NCI-H524 (cell line): ENCODE results near the gene LIMS2.

ENCODE experiments used
- DNase-seq, 2 experiments: peaks; one replicate each; lab custom pipeline; 2025; lab: John Stamatoyannopoulos, UW

Gene LIMS2

DNA sequence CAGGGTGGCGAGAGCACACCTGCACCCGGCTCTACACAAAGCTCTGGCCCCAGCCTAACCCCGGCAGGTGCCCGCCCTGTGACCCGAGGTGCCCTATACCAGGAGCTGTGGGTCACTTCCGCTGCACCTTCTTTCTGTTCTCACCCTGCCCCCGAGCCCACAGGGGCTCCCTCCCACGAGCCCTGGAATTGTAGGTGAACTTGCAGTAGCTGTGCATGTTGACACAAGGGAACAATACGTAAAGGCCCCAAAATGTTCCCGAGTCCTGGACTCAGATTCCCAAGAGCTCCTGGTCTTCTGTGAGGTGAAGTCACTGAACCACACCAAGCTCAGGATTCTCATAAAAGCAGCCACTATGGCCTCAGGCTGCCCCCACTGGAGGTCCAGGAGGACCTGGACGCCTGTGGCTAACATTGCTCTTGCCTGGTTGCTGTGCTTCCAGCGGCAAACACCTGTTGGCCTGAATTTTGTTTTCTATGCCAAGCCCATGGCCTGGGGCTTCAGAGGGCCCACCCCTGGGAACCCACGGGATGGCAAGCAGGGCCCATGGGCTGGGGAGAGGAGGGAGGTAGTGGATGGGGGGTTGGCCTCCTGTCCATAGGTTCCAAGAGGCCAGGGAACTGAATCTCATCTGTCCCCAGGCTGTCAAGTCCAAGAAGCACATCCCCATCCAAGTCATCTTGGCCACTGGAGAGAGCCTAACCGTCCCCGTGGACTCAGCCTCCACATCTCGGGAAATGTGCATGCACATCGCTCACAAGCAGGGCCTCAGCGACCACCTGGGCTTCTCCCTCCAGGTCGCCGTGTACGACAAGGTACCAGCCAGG, 52.6 kb downstream of the LIMS2 start:
- no peak for DNase-seq

DNA sequence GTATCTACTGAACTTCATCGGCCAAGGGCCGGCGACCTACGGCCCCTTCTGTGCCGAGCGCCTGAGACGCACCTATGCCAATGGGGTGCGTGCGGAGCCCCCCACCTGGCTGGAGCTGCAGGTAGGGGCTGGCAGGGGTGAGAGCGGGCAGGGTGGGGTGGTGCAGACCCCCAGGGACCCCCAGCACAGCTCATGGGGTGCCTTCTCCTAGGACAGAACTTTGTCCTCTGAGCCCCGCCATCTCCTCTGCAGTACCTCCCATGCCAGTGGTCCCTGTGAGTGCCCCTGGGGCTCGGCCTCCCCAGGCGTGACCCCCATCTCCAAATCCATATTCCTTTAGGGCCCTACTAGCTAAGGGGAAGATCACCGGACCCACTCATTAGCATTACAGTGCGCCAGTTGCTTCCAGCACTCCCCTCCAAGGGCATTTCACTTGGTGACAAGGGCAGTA, 53.3 kb downstream of the LIMS2 start:
- DNase-seq: no peak

DNA sequence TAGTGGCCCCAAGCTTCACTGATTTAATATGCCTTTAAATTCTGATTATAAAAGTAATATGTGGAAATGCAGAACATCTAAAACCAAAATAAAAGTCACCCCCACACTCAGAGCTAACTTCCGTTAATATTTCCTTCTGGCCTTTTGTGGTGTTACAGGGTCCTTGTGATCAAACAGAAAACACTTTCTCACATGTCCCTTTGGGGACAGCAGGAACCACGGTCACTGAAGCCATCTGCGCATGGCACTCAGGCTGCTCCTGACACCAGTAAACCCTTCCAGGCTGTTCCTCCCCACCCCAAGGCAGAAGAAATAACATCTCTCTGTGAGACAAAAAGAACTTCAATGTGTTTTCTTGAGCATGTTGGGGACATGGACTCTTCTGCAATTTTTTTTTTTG, 54.5 kb downstream of the LIMS2 start:
- no peak for DNase-seq

DNA sequence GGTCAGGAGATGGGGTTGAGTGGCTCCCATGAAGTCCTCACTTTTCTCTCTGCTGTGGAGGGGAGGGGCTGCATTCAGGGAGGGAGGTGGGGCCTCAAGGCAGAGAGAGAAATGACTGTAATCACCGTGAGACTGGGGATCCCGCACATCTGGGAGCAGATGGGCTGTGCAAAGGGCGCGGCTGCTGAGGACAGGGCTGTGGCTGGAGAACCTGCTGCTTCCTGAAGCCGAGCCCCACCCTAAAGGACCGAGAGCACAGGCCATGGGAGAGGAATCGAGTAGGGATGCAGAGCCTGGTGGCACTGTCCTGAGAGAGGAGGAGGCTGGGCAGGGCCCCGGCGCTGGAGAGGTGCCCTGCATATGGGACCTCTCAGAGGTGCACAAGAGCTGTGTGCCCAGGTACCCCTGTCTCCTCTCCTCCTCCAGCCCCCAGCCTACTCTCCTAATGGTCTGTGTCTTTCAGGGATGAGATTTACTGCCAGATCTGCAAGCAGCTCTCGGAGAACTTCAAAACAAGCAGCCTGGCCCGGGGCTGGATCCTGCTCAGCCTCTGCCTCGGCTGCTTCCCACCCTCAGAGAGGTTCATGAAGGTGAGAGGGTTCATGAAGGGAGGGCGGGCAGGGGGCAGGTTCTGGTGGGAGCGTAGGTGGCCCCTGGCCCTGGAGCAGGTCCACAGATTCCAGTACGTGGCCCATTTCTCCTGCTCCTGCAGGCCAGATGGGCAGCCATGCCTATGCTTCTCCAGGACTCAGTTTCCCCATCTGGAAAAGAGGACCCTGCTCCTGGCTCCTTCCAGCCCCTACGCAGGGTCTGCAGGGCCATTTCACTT, 55.2 kb downstream of the LIMS2 start:
- DNase-seq: peak in 1 of 2 experiments; percentile 3

DNA sequence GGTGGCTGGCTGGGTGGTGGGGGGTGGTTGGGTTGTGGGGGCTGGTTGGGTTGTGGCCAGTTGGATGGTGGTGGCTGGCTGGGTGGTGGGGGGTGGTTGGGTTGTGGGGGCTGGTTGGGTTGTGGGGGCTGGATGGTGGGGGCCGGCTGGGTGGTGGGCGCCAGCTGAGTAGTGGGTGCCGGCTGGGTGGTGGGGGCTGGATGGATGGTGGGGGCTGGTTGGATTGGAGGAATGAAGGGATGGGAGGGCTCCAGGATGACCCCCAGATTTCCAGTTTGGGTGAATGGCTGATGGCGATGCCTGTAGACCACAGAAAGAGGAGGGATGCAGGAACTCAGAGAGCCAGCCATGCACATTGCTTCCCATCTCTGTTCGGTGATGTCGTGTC, 56.1 kb downstream of the LIMS2 start:
- no peak for DNase-seq

DNA sequence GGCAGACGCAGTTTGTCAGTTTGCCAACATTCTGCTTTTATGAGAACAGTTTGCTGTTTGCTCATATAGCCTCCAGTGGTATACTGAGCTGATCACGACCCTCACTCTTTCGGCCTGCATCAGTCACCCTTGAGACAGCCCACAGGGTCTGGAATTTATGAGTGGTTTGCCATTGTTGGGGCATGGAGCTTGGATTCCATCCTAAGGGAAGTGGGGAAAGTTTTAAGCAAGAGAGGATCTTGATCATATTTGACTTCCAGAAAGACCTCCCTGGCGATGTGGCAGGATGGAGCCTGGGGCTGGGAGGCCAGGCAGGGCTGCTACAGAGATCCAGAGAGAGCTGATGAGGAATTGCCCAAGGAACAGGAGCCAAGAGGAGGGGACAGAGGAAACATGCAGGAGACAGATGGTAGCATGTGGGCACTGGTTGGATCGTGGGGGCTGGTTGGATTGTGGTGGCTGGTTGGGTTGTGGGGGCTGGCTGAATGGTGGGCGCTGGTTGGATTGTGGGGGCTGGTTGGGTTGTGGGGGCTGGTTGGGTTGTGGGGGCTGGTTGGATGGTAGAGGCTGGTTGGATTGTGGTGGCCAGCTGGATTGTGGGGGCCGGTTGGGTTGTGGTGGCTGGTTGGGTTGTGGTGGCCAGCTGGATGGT, 56.7 kb downstream of the LIMS2 start:
- no peak for DNase-seq

DNA sequence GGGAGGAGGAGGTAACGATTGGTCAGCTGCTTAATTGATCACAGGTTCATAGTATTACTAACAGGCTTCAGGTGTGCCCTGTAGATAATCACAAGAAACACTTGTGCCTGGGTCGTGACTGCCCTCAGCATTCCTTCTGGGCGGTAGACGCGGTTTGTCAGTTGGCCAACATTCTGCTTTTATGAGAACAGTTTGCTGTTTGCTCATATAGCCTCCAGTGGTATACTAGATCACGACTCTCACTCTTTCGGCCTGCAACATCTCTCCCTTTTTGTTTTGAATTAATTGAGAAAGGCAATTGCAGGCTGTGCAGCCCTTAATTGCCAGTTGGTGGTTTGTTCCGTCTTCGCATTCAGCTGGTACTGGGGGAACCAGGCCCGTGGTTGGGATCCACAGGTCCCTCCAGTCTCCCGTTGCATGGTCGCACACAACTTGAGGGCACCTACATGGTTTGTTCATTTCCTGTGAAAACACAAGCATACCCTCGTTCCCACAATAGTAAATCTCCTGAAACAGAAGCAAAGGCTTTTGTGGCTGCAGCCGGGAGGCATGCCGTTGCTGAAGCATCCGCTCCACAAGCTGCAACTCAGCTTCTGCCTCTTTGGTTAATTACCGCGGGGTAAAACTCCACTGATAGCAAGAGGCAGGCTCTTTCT, 59.7 kb downstream of the LIMS2 start:
- no peak for DNase-seq

DNA sequence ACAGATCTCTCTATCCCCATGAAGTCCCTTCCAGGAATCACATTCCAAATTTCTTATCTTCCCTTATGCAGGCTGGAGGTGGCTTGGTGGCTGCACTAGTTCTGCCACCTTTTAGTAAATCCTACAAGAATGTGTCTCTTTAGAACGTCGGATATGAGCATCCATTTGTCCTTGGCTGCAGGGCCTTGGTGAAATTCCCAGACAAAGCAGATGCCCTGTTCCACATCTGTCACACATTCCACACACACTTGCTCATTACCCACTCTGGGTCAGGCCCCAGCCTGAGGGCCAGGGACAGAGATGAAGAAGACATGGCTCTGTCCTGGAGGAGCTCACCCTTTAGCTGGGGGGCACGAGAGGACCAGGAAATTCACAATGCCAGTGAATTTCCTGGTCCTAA, 60.6 kb downstream of the LIMS2 start:
- DNase-seq: no peak

DNA sequence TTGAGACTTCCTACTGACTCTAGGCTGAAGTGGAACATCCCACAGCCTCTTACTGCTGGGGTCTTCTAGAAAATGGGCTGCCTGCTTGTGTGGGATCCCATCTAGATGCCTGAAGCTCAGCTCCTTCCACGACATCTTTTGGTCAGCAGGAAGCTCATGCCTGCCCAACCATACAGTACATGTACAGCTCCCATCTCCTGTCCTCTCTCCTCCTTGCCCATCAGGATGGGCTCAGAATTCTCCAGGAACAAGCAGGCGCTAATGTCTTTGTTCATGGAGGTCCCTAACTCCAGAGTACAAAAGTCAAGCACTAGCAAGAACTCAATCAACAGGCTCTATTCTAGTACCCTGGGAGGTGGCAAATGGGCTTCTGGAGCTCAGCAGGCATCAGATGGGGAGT, 61.1 kb downstream of the LIMS2 start:
- DNase-seq: no peak

DNA sequence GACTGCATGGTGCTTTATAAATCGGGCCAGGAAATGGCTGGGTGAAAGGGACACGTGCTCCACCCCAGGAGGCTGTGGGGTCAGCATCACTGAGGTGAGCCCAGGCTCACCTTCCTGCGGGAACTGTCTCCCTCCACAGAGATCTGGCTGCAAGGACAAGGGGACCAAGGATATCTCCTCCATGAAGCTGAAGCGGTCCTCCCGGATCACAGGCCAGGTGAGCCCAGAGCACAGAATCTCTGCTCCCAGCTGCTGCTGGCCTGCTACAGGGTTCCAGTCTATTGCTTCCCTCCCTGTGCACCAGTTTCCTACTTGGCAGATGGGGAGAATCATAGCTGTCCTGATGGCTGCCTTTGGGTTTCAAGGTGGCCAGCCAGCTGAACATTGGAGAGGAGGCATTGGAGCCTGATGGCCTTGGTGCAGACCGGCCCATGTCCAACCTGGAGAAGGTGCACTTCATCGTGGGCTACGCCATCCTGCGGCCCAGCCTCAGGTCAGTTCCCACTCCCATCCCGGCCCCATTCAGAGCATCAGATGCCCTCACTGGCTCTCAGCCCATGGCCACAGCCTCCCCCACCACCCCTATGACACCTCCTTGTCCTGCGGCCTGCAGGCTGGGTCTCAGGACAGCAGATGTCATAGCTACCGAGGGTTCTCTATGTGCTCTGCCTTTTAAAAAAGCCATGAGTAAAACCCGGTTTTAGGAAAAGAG, 63.1 kb downstream of the LIMS2 start:
- no peak for DNase-seq

DNA sequence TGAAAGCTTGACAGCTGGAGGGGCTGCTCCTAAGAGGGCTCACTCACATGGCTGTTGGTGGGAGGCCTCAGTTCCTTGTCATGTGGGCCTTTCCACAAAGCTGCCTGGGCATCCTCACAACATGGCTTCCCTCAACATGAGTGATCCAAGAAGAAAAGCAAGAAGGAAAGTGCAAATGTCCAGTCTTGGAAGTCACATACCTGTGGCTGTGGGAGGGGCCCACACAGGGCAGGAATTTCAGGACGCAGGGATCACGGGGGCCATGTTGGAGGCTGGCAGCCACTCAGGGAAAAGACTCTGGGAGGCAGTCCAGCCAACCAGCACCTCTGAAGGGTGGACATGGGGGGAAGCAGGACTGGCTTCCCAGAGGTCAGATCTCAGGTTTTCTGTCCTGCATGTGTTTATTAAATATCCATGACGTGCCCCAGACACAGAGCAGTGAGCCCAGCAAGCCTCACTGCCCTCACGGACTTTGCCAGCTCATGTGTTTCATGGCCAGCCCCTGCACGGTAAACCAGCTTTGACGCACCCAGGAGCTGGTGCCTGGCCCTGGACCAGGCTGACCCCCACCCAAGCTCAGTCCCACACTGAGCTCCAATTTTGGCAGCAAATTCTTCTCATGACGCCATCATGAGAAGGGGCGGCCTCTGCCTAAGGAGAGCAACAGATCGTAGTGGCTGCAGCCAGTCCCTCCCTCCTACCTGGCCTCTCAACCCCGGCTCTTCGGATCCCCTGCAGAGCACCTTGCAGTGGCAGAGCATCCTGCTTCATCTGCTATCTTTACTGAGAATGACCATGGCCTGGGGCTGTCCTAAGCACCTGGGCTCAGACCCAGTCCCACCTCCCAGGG, 64.0 kb downstream of the LIMS2 start:
- no peak for DNase-seq

DNA sequence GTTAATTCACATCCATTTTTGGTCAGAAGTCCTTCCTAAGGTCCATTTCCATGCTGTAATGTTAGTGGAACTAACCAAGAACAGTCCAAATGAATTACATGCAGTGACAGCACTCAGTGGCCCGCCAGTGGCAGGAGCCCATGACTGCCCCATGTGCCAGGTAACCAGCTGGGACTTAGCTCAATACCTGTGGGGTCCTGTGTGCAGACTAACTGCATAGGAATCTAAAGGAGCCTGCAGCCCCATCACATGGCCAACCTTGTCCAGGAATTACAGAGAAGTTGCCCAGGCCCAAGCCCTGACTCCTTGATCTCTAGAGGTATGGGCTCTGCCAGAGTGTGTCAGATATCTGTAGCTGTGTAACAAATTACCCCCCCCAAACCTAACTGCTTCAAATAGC, 64.8 kb downstream of the LIMS2 start:
- DNase-seq: no peak

DNA sequence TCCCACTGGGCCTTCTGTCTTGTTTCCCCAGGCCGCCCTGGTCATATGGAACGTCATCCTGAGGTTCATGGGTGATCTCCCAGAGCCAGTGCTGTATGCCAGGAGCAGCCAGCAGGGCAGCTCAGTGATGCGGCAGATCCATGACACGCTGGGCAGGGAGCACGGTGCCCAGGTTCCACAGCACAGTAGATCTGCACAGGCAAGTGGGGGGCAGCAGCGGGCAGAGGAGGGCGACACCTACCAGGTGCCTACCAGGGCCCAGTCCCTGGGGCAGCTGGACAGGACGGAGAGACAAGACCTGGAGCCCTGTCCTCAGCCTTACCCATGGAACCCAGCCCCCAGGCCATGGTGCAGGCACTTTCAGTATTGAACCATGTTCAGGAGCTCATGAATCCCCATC, 65.5 kb downstream of the LIMS2 start:
- no peak for DNase-seq

DNA sequence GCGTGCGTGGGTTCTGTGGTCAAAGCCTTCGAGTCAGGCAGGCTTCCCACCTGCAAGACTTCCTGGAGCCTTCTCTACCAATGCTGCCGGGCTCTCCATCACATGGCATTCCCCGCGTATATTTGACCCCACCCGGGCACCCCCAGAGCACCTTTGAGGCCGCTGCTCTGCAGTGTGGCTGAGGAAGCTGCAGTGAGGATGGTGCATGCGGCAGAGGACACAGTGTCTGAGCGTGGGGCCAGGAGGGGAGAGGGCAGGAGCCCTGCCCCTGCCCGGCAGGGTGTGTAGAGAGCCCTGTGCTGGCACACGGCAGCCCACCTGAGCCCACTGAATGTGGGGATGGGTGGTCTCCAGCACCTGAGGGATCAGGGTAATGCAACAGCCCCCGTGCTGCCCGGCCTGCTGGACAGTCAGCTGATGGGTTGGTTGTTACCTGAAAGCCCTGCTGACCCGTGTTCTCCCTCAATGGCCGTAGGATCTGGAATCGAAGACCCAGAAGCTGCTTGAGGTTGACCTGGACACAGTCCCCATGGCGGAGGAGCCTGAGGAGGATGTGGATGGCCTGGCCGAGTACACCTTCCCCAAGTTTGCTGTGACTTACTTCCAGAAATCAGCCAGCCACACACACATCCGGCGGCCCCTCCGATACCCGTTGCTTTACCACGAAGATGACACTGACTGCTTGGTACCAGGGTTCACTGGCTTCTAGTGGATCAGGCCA, 66.1 kb downstream of the LIMS2 start:
- no peak for DNase-seq

DNA sequence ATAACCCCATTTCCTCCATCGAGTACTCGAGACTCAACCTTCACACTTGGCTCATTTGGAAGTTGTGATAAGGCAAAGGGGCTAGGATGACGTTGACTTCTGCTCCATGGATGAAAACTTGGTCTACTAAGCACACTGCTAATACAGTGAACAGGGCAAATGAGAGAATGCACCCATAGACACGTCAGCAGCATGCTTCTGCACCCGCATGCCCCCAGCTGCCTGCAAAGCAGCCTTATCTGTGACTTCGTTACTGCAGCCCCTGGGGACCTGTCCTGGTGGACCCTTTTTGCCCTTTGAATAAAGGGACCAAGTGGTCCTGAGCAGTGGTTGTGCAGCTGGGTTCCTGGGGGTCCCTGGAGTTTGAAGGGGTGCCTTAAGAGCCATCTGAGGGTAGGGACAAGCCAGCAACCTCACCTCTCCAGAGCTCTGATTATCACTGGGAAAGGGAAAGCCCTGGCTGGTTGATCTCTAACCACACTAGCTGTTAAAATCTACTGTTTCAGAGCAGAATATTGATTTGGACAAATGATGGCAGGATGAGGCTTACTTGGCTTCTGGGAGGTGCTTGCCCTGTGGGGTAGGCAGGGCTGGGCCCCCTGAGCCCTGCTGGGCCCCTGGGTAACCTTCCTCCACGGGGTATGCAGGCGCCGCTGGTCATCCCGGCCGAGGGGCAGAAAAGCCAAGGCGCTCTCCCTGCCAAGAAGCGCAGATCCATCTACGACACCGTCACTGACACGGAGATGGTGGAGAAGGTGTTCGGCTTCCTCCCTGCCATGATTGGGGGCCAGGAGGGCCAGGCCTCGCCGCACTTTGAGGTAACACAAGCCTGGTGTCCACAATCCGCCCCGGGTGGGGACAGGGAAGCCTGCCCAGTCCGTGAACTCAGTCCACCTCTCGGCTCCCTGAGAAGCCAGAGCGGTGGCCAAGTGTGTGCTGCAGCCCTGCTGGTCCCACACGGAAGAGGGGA, 67.0 kb downstream of the LIMS2 start:
- no peak for DNase-seq

DNA sequence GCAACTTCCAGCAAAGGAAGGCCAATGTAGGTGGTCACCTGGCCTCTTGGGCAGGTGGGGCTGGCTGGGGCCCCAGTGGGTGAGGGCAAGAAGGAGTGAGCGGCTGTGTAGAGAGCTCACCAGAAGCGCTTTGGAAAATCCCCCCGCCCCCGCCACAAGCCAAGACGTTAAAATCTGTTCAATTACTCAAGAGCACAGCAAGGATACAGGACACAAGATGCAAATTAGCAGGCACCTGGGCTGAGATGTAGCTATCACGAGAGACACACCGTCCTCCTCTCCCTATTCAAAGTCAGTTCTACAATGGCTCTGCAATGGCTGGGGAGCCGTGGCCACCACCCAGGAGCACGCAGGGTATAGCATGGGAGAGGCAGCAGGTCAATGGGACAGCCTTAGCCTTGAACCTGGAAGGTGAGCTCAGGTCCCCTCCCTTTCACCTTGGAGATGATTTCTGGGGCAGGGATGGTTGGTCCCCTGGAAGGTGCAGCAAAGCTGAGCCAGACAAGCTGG, 67.9 kb downstream of the LIMS2 start:
- DNase-seq: no peak

DNA sequence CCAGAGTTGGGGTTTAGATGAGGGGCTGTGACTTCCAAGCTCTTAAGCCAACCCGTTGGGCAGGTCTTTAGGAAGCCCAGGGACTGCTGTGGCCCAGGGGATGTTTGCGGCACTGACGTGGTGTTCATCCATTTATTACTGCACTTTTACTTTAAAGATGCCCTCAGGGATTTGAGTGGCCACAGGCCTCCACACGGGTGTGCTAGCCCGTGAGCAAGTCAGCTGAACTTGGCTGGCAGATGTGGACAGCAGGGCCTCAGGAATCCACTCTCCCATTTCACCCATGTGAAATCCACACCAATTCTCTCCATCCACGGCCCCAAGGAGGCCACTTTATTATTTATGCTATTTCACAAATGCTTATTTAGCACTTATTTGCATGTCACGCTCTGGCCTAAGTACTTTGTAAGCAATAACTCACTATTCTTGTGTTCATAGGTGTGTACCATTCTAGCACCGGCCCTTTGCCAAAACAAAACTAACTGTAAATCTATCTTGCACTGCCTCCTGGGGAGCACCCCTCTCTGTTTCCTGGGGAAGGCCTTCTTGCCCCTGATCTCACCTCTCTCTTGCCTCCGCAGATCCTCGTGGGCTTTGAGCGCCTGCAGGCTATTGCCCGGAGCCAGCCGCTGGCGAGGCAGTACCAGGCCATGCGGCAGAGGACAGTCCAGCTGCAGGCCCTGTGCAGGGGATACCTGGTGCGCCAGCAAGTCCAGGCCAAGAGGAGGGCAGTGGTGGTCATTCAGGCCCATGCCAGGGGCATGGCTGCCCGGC, 68.5 kb downstream of the LIMS2 start:
- no peak for DNase-seq
